Stimulated activated CD8-positive, alpha-beta memory T cell treated with anti-CD3 and anti-CD28 coated beads, Interleukin-15, amount 100 ng/mL, for 24 hours (primary cell): ENCODE results near the gene CTAGE8.
"Not testable (repeated sequence)": the region's sequence is repeated elsewhere in the genome, so short reads cannot be mapped to it uniquely, and the experiment has no call there.

ENCODE experiments used
- DNase-seq: peaks from one replicate; pipeline ENCODE4 v3.0.0-alpha.2; 2020; ENCODE audit warnings: low read depth

Gene CTAGE8

GRCh38 chr7:144269188-144269587 lies at the start of gene CTAGE8:
CTAGE8 (minus strand) TSS chr7:144269288; CDS start chr7:144269250, 38 bp downstream.
- not testable (repeated sequence) for DNase-seq

GRCh38 chr7:144317537-144317936 lies 48.4 kb upstream of the CTAGE8 start:
- not testable (repeated sequence) for DNase-seq

- DNase-seq, result not testable (repeated sequence)
These were observed 42.9 kb upstream of the CTAGE8 start, which contains the start of gene OR2A1 for GRCh38 chr7:144311872-144312469. OR2A1 (plus strand) TSS chr7:144312419; CDS start chr7:144318125, 5,706 bp downstream.

GRCh38 chr7:144311218-144311617 lies 42.1 kb upstream of the CTAGE8 start:
- DNase-seq, result not testable (repeated sequence)

- not testable (repeated sequence) for DNase-seq
These were observed 40.6 kb upstream of the CTAGE8 start for GRCh38 chr7:144309702-144310101.

- DNase-seq, result not testable (repeated sequence)
These were observed 36.1 kb upstream of the CTAGE8 start for GRCh38 chr7:144305156-144305555.

GRCh38 chr7:144303607-144304006 lies 34.5 kb upstream of the CTAGE8 start:
- not testable (repeated sequence) for DNase-seq

- DNase-seq, result not testable (repeated sequence)
These were observed 33.7 kb upstream of the CTAGE8 start for GRCh38 chr7:144302578-144303303.

GRCh38 chr7:144293794-144294499 lies 24.9 kb upstream of the CTAGE8 start:
- not testable (repeated sequence) for DNase-seq

- DNase-seq, result not testable (repeated sequence)
These were observed 23.5 kb upstream of the CTAGE8 start for GRCh38 chr7:144292384-144293161.

- not testable (repeated sequence) for DNase-seq
These were observed 22.5 kb upstream of the CTAGE8 start for GRCh38 chr7:144291607-144292006.

- not testable (repeated sequence) for DNase-seq
These were observed 18.2 kb upstream of the CTAGE8 start for GRCh38 chr7:144287171-144287784.

- DNase-seq, result not testable (repeated sequence)
These were observed 14.6 kb upstream of the CTAGE8 start for GRCh38 chr7:144283716-144284115.

- not testable (repeated sequence) for DNase-seq
These were observed 13.4 kb upstream of the CTAGE8 start for GRCh38 chr7:144282490-144282889.

- not testable (repeated sequence) for DNase-seq
These were observed 12.9 kb upstream of the CTAGE8 start for GRCh38 chr7:144281981-144282380.

GRCh38 chr7:144280010-144280409 lies 10.9 kb upstream of the CTAGE8 start:
- not testable (repeated sequence) for DNase-seq

- not testable (repeated sequence) for DNase-seq
These were observed 6.2 kb upstream of the CTAGE8 start for GRCh38 chr7:144275281-144275680.

- not testable (repeated sequence) for DNase-seq
These were observed 4.4 kb downstream of the CTAGE8 start, which contains the start of gene OR2A7 for GRCh38 chr7:144264692-144265091. OR2A7 (minus strand) TSS chr7:144264792; CDS start chr7:144259628, 5,164 bp downstream.

- DNase-seq, result not testable (repeated sequence)
These were observed 7.0 kb downstream of the CTAGE8 start for GRCh38 chr7:144262128-144262527.

GRCh38 chr7:144259067-144259466 lies 10.0 kb downstream of the CTAGE8 start:
- not testable (repeated sequence) for DNase-seq

- DNase-seq, result no peak
These were observed 13.0 kb downstream of the CTAGE8 start for GRCh38 chr7:144256112-144256511.
